Stimulated activated CD4-positive, alpha-beta T cell treated with anti-CD3 and anti-CD28 coated beads, Interleukin-1b, Interleukin-23, amount 100 ng/mL, for 4 hours (primary cell): Measurements from ENCODE around the gene TIMP2.
"Not testable (repeated sequence)": the region's sequence is repeated elsewhere in the genome, so short reads cannot be mapped to it uniquely, and the experiment has no call there.

Experiments used
- DNase-seq, 2 donors: peaks; one replicate each; pipeline ENCODE4 v3.0.0-alpha.2; 2020; ENCODE audit warnings: low read depth in 2 of 2

The TIMP2 gene

GRCh38 chr17:78870621-78871020 lies 54.6 kb downstream of the TIMP2 start:
- no peak for DNase-seq

DNA sequence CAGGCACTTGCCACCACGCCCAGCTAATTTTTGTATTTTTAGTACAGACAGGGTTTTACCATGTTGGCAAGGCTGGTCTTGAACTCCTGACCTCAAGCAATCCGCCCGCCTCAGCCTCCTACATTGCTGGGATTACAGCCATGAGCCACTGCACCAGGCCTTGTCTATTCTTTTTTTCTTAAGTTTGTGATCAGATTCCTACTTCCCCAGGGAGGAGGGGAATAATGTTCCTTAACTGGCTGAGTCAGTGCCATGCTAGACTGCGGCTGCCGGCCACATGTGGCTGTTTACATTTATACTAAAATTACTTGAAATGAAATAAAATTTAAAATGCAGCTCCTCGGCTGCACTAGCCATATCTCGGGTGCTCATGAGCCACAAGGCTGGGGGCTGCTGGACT lies 56.8 kb downstream of the TIMP2 start:
- no peak for DNase-seq

DNA sequence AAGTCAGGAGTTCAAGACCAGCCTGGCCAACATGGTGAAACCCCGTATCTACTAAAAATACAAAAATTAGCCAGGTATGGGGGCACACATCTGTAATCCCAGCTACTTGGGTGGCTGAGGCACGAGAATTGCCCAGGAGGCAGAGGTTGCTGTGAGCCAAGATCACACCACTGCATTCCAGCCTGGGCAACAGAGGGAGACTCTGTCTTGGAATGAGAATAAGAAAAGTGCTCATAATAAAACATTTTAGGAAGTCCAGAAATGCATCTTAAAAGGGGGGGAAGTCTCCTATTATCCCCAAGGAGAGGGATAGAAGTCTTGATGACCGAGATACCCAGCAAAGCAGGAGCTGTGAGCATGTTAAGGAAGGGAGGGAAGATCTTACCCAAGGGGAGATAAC lies 58.1 kb downstream of the TIMP2 start:
- not testable (repeated sequence) for DNase-seq

DNA sequence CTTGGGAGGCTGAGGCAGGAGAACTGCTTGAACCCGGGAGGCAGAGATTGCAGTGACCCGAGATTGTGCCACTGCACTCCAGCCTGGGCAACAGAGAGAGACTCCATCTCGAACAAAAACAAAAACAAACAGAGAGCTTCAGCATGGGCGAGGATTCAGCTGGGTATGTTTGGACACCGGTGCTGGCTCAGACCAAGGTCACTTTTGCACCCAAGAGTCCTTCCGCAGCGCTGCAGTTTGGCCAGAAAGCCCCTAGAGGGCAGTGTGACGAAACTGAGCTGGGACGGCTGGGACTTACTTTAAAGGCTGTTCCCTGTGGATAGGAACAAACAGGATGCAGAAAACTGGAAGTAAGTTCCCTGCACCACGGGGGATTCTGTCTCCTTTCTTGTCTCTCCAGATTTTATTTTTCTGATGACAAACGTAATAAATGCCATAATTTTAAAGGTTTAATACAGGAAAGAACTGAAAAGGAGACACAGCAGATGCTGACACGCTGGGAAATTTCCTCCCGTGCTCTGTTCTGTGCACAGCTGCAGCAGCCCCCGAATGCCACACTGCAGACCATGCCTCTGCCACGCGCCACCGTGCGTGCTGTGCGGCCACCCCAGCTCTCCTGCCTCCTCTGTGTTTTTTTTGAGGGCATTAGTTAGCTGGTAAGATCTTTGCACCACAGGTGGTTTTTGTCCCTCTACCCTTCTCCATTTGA lies 59.4 kb downstream of the TIMP2 start:
- DNase-seq = peak; percentile 52 to 56

GRCh38 chr17:78864117-78864516 lies 61.1 kb downstream of the TIMP2 start:
- DNase-seq = no peak

DNA sequence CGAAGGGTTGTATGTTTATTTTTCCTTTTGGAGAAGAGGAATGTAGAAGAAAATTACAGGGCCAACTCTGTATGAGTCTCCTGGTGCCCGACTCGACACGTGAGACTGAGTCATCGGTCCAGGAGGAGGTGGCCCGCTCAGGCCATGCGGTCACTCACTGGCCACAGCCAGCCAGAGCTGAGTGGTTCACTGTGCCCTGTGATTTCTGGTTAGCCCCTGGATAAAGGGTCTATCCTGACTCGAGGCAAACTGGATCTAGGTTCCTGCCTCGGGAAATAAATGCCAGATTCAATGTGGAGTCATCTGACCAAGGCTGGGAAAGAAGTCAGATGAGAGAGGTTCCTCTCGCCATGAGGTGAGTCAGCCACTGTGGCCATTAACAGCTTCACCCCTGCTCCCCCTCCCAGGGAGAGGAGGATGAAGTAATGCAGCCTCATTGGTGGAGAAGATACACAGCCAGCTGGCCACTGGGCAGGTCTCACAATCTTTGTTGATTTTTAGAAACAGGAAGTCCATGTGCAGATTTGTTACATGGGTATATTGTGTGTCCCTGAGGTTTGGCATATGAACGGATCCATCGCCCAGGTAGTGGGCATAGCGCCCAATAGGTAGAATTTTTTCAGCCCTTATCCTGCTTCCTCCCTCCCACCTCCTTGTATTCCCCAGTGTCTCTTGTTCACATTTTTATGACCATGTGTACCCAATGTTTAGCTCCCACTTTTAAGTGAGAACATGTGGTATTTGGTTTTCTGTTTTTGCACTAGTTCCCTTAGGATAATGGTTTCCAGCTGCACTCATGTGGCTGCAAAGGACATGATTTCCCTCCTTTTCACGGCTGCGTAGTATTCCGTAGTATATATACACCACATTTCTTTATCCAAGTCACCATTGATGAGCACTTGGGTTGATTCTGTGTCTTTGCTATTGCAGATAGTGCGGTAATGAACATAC lies 62.8 kb downstream of the TIMP2 start:
- no peak for DNase-seq

DNA sequence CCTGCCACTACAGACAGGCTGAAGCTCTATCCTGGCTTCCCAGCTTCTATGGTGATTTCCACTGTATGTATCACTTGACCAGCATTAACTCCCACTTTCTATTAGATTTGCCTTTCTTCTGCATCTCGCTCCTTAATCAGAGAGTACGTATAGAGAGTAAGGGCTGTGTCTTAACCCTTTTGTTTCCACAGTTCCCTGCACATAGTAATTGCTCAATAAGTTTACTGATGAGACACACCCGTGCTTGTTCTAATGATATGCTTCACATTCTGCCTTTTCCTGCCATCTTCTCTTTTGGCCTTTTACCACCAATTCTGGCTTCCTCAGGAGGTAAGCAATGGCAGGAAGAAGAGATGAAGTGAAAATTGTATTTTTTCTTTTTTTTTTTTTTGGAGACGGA lies 64.0 kb downstream of the TIMP2 start:
- DNase-seq = no peak

GRCh38 chr17:78859051-78859450 lies 66.1 kb downstream of the TIMP2 start:
- no peak for DNase-seq

DNA sequence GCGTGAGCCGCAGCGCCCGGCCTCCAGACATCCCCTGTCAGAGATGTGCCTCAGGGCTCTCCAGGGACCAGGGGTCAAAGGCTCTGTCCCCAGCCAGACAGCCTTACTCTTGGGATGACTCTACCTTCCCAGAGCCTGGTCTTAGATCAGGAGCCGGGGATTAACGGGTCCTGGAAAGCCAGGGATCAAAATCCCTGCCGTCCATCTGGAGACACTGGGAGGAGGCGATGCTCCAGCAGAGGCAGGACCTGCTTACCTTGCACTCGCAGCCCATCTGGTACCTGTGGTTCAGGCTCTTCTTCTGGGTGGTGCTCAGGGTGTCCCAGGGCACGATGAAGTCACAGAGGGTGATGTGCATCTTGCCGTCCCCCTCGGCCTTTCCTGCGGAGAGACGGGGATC lies 67.9 kb downstream of the TIMP2 start:
- no peak for DNase-seq

GRCh38 chr17:78855561-78856165 lies 69.5 kb downstream of the TIMP2 start:
- no peak for DNase-seq

DNA sequence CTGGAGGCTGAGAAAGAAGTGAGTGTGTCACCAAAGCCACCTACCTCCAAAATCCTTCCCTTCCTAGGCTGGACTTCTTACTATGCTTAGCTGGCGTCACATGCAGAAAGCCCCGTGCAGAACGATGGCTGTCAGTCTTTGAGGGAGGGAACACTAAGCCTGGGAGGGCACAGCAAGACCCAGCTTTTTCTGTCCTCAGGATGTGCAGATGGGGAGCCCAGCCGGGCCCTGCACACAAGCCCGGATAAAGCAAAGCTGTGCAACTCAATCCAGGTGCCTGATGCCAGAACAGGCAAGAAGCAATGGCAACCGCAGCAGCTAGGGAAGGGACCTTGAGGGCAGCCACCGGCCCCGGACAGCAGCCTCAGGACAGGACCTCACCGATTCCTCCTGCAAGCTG lies 70.7 kb downstream of the TIMP2 start:
- DNase-seq = no peak

- no peak for DNase-seq
Observed at GRCh38 chr17:78853926-78854394, 71.2 kb downstream of the TIMP2 start.

DNA sequence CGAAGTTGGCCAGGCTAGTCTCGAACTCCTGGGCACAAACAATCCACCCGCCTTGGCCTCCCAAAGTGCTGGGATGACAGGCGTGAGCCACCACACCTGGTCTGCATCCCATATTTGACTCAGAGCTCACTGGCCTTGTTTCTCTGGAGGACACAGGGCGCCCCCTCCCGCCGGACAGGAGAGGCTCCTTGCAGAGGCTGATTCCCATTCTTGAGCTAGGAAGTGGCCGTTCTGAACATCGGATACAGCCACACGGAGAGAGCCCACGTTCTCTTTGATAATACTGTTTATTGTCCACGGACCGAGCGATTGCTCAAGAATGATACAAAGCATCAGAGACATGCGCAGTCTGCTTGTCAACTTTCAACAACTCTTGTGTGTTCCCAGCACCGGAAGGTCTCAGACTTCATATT lies 72.5 kb downstream of the TIMP2 start:
- DNase-seq = no peak

DNA sequence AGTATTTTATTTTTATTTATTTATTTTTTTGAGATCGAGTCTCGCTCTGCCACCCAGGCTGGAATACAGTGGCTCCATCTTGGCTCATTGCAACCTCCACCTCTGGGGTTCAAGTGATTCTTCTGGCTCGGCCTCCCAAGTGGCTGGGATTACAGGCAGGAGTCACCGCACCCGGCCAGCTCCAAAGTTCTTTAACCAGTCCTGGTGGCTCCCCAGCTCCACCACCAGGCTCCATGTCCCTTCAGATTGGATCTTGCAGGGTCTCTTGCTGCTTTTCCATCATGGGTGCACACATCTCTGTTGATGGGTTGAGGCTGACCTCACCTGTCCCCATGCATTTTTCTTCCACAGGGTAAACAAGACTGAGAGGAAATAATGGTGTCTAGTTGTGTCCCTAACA lies 76.2 kb downstream of the TIMP2 start:
- no peak for DNase-seq

DNA sequence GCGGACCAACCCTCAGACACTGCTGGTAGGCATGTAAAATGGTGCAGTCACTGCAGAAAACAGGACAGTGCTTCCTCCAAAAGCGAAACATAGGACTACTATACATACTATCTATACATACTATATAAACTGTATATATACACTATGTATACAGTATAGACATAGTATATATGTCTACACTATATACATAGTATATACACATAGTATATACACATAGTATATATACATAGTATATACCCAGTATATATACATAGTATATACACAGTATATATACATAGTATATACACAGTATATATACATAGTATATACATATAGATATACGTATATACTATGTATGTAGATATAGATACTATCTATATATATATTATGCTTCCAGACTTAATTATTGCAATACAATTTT lies 78.1 kb downstream of the TIMP2 start:
- DNase-seq = no peak

- DNase-seq = no peak
Observed at GRCh38 chr17:78844301-78845005, 80.7 kb downstream of the TIMP2 start.

GRCh38 chr17:78842881-78843565 lies 82.2 kb downstream of the TIMP2 start:
- DNase-seq = peak; percentile 44 to 46

- DNase-seq = peak; percentile 99 to 100
Observed at GRCh38 chr17:78840780-78841611, 84.2 kb downstream of the TIMP2 start, which contains the start of gene USP36. Gene USP36 (minus strand): TSS chr17:78840814. CDS start chr17:78836363, 4,451 bp downstream.

GRCh38 chr17:78840530-78840779 lies 84.7 kb downstream of the TIMP2 start:
- no peak for DNase-seq

- DNase-seq = peak; percentile 40 to 41
Observed at GRCh38 chr17:78839762-78840529, 85.2 kb downstream of the TIMP2 start.
